GM21529 (cell line): Measurements from ENCODE around the gene CYB5D1.
A peak's percentile ranks its signal among the peaks of the same experiment; 100 is the strongest.
"Not testable (repeated sequence)": the region's sequence is repeated elsewhere in the genome, so short reads cannot be mapped to it uniquely, and the experiment has no call there.

ENCODE experiments used
- ATAC-seq: cut with Tn5 transposase; IDR thresholded peaks from one replicate; pipeline ENCODE4 v1.9.1; 2021; ENCODE audit not compliant: unreplicated experiment

CYB5D1 gene

DNA sequence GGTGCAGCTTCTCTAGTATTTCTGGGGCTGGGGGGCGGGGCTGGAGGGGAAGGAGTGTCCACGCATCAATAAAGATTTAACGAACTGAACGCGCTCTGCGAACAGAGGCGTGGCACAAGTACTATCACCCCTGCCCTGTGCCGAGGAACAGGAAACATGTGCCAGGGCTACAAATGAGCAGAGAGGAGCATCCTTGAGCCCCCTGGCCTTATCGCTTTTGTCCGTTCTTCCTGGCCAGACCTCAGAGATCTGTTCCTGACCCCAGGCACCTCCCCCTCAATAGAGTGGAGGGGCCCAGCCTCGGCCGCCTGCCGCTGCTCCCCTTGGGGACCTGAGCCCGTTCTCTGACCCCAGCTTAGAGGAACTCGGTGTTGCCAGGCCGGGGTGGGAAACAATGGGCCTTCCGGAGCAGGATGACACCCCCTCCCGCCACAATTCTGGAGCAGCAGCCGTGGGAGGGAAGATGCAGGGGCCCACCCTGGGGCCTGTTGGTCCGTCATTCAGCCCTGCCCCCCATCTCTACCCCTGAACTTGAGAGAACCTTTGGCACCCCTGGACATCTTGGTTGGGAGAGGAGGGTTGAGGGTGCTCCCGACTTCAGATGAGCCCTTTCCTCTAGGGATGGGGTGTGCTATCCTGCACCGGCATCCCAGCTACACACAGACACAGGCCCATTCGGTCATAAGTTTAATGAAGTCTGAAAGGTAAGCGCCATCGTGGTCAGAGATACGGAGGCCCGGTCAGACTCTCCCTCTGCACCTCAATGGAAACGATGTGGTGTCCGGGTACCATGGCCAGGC, 1.6 kb upstream of the CYB5D1 start:
- ATAC-seq, result no peak

DNA sequence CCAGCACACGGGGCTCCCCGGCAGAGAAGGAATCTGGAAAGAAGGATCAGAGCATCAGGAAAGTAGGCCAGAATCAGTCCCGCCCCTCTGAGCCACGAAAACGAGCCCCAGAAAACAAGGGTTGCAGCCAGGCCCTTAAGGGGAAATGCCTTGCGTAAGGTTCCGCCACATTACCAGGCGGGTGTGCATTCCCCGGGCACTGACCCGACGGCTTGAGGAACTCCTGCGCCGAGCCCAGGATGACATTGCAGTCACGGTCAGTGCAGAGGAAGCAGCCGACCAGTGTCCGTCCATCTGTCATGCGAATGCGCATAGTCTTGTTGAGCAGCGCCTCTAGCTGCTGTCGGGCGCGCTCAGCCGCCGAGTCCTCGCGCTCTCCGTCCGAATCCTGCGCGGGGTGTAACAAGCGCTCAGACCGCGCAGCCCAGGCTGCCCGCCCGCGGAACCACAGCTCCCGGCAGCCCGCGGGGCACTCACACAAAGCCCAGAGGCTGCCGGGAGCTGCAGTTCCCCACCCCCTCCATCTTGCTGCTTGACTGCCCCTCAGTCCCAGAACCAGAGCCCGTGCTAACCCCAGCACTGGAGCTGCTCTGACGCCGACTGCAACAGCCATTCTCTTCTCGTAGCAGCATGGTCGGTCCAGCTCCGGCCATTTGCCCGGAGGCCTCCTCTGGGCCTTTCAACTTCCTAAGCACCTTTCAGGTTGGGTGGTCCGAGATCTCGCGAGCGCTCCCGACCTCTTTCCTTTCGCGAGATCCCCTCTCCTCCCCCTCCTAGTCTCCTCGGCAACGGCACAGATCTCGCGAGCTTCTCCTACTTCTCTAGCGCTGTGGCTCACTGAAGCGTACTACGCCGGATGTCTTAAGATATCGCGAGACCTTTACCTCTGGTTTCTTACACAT, 741 bp upstream of the CYB5D1 start, which contains the start of gene NAA38:
Gene NAA38, minus strand, starts transcription at position 749 of the 902 bp plus-strand sequence. Its CDS starts 96 bp downstream, at position 653.
- peak; percentile 71 for ATAC-seq

DNA sequence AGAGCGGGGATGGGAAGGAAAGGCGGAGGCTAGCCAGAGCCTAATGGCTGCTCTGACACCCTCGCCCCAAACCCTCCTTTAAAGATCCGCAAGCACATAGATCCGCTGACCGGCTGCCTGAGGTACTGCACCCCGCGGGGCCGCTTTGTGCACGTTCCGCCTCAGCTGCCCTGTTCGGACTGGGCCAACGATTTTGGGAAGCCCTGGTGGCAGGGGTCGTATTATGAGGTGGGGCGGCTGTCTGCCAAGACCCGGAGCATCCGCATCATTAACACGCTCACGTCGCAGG, 663 bp downstream of the CYB5D1 start:
- ATAC-seq, result no peak

GRCh38 chr17:7859028-7859427, 1.2 kb downstream of the CYB5D1 start:
- no peak for ATAC-seq

- no peak for ATAC-seq
Observed at GRCh38 chr17:7862692-7863437, 5.1 kb downstream of the CYB5D1 start.

DNA sequence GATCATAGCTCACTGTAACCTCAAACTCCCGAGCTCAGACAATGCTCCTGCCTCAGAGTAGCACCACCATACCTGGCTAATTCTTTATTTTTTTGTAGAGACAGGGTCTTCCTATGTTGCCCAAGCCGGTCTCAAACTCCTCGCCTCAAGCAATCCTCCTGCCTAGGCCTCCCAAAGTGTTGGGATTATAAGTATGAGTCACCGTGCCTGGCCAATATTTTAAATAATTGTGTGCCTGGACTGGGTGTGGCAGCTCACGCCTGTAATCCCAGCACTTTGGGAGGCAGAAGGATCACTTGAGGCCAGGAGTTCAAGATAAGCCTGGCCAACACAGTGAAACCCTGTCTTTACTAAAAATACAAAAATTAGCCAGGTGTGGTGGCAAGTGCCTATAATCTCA, 6.6 kb downstream of the CYB5D1 start:
- ATAC-seq, result not testable (repeated sequence)

GRCh38 chr17:7864995-7865650, 7.3 kb downstream of the CYB5D1 start:
- ATAC-seq, result no peak

GRCh38 chr17:7867881-7868329, 10.1 kb downstream of the CYB5D1 start:
- ATAC-seq, result no peak

DNA sequence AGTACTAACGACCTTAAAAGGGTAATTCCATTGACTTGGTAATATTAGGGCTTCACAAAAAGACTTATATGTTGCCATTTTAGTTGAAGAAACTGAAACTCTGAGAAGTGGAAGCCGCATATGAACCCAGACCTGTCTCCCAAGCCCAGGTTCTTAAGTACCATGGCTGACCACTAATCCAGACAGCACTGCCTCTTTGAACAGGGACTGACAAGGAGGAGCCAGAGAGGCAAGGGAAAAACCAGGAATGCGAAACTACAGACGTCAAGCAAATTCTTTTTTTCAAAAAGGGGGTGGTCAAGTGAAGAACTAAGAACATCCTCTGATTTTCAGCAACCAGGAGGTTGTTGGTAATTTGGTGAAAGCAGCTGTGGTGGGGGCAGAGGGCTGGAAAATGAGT, 15.2 kb downstream of the CYB5D1 start:
- ATAC-seq, result no peak

DNA sequence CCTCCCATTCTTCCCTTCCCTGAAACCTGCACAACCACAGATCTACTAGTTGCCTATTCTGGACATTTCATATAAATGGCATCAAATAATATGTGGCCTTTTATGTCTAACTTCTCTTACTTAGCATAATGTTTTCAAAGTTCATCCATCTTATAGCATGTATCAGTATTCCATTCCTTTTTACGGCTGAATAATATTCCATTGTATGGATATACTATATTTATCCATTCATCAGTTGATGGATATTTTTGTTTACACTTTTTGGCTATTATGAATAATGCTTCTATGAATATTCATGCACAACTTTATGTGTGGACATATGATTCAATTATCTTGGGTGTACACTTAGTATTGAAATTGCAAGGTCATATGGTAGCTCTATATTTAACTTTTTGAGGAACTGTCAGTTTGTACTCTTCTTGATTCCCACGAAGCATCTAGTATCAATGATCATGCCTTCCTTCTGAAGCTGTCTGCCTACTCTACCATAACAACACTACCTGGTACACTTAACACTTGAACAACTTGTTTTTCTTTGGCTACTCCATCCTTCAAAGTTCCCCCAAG, 18.1 kb downstream of the CYB5D1 start:
- ATAC-seq, result no peak

GRCh38 chr17:7878234-7878633, 20.4 kb downstream of the CYB5D1 start:
- ATAC-seq, result no peak

DNA sequence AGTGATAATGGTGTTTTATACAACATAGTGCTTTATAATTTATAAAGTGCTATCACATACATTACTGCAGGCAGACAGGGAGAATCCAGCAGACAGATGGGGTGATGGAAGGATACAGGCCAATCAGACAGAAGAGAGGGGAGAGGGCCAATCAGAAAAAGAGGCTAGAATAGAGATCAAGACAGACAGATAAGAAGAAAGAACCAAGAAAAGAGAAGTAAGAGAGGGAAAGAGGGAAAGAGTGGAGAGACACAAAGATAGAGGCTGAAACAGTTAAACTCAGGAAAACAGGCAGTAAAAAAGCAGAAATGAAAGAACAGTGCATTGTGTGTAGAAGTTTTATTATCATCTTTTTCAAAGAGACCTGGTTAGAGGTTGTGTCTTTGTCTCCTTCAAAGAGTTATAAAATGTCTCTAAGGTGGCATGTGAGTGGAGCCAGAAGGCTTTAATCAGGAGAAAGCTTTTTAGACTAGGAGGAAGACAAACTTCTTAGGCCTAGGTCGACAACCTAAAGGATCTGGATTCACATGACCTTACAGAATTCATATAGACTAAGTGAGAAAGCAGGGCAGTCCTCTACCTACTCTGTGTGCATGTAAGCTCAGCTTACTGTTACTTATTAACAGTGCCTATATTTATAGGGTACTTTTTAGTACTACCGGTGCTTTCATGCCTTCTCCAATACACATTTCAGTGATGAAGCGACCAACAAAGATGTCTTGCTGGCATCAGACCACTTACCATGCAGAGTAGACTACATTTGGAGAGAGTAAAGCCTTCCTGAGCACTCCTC, 22.5 kb downstream of the CYB5D1 start:
- ATAC-seq, result no peak

- ATAC-seq, result no peak
Observed at GRCh38 chr17:7881276-7882054, 23.7 kb downstream of the CYB5D1 start.

GRCh38 chr17:7882068-7882467, 24.3 kb downstream of the CYB5D1 start:
- no peak for ATAC-seq

DNA sequence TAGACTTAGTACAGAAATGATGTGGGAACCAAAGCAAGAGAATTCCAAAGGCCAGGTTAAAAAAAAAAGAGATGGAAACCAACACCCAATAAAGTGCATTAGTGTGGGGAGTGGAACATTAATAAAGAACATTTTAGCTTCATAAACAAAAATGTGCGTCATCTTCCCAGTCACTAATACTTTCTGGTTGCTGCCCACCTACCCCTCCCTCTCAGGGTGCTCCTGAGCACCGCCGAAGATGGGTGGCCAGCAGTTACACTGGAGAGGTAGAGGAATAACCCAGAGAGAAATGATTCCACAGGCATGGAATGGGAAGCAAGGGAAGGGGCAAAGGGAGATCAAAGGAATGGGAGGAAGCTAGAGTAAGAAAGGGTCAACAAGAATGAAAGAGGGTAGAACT, 24.8 kb downstream of the CYB5D1 start:
- ATAC-seq, result no peak

DNA sequence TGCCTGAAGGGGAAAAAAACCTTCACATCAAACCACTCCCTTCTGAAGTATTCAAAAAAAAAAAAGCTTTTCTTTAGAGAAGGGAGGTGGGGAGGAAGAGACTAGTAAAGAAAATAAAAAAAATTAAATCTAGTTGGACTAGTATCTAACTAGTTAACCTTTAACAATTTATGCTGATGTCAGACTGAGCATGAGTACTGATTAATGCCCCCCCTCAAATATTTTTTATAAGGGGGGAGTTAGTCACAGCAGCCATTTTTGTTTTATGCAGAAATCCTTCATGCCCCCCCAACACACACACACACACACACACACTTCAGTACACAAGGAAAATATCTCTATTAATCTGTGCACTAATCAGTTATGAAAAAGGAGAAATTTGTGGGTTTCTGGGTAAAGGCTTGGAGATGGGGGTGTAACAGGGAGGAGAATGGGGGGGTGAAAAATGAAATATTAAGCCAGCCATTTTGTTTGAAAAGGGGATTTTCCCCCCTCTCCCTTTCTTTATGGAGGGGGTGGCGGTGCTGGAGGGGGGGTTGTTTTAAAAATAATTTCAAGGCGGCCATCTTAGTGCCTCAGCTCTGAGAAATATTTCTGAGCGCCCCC, 26.1 kb downstream of the CYB5D1 start:
- no peak for ATAC-seq

DNA sequence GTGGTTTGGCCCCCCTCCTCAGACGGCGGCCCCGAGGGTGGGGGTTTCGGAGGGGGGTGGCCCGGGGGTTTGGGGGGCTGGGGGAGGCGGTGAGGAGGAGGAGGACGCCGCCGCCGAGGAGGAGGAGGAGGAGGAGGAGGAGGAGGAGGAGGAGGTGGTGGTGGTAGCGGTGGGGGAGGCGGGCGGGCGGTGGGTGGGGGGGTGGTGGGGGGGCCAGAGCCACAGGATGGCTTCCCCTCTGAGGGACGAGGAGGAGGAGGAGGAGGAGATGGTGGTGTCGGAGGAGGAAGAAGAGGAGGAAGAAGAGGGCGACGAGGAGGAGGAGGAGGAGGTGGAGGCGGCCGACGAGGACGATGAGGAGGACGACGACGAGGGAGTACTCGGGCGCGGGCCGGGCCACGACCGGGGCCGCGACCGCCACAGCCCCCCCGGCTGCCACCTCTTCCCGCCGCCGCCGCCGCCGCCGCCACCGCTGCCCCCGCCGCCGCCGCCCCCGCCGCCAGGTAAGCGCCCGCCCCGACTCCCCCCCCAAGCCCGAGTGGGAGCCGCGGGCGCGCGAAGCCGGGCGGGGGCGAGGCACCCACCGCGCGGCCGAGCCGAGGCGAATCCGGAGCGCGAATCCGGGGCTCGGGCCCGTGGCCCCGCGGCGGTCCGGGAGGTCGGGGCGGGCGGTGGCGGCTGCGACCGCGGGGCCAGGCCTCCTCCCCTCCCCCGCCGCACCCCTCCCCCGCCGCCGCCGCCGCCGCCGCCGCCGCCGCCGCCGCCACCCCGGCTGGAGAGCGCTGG, 27.0 kb downstream of the CYB5D1 start:
- ATAC-seq, result peak; percentile 4
